SKM-1 treated with dmso at 0.1 percent for 144 hours (cell line): ENCODE measurements around the gene SMAD9.

ENCODE experiments used
- DNase-seq: peaks from one replicate; lab custom pipeline; 2025; ENCODE audit not compliant: unreplicated experiment; lab: John Stamatoyannopoulos, UW

Gene SMAD9

GRCh38 chr13:36919833-36920615 lies at the start of gene SMAD9:
SMAD9 (minus strand) TSS chr13:36920238; CDS start chr13:36879689, 40,549 bp downstream.
- no peak for DNase-seq

GRCh38 chr13:36966404-36966803 lies 46.4 kb upstream of the SMAD9 start:
- no peak for DNase-seq

- no peak for DNase-seq
These were observed 45.7 kb upstream of the SMAD9 start for GRCh38 chr13:36965767-36966166.

GRCh38 chr13:36959456-36960116 lies 39.5 kb upstream of the SMAD9 start:
- DNase-seq, result no peak

- DNase-seq, result no peak
These were observed 34.5 kb upstream of the SMAD9 start for GRCh38 chr13:36954542-36954941.

GRCh38 chr13:36950920-36951319 lies 30.9 kb upstream of the SMAD9 start:
- DNase-seq, result no peak

GRCh38 chr13:36950330-36950729 lies 30.3 kb upstream of the SMAD9 start:
- no peak for DNase-seq

- DNase-seq, result no peak
These were observed 25.0 kb upstream of the SMAD9 start for GRCh38 chr13:36945078-36945477.

GRCh38 chr13:36925603-36926002 lies 5.6 kb upstream of the SMAD9 start:
- no peak for DNase-seq

GRCh38 chr13:36924001-36924400 lies 4.0 kb upstream of the SMAD9 start:
- no peak for DNase-seq

- no peak for DNase-seq
These were observed 1.7 kb upstream of the SMAD9 start for GRCh38 chr13:36921631-36922301.

GRCh38 chr13:36920616-36921185 lies 663 bp upstream of the SMAD9 start:
- DNase-seq, result no peak

- no peak for DNase-seq
These were observed 736 bp downstream of the SMAD9 start for GRCh38 chr13:36919171-36919832.

- DNase-seq, result no peak
These were observed 1.5 kb downstream of the SMAD9 start for GRCh38 chr13:36918246-36919131.

- DNase-seq, result no peak
These were observed 2.7 kb downstream of the SMAD9 start for GRCh38 chr13:36917311-36917710.

GRCh38 chr13:36915896-36916640 lies 4.0 kb downstream of the SMAD9 start:
- no peak for DNase-seq

- no peak for DNase-seq
These were observed 4.9 kb downstream of the SMAD9 start for GRCh38 chr13:36915106-36915505.

- DNase-seq, result no peak
These were observed 5.4 kb downstream of the SMAD9 start for GRCh38 chr13:36914648-36915047.

- no peak for DNase-seq
These were observed 6.6 kb downstream of the SMAD9 start for GRCh38 chr13:36913463-36913862.
